Smooth muscle cell of the brain vasculature (primary cell): ENCODE results near the gene SOX9.
"Not testable (repeated sequence)": the region's sequence is repeated elsewhere in the genome, so short reads cannot be mapped to it uniquely, and the experiment has no call there.

Source experiments
- DNase-seq: peaks from one replicate; pipeline ENCODE4 v3.0.0-alpha.2; 2012; ENCODE audit warnings: low read depth, low spot score

Gene SOX9

DNA sequence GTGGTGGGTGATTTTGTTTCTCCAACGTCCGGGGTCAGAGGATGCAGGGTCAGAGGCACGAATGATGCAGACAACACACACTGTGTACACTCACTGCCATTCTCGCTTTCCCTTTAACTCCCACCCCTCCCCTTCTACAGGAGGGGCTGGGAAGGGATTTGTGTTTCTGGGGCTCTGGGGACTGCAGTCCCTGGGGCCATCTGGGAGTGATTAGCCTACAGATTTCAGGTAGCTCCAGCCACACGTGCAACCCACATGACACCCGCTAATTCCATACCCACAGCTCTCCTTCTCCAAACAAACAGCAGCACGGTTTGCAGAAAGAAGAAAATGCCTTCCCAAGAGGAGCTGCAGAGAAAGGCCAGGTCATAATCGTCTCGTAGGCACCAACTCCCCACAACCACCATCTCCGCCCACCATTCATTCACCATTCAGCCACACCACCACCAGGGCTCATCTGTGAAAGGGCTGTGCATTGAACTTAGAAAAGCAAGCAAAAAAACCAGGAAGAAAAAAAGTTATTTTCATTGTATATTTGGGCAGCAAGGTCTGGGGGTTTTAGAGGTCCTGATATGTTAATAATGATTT is 9.4 kb upstream of the SOX9 start:
- DNase-seq: no peak

DNA sequence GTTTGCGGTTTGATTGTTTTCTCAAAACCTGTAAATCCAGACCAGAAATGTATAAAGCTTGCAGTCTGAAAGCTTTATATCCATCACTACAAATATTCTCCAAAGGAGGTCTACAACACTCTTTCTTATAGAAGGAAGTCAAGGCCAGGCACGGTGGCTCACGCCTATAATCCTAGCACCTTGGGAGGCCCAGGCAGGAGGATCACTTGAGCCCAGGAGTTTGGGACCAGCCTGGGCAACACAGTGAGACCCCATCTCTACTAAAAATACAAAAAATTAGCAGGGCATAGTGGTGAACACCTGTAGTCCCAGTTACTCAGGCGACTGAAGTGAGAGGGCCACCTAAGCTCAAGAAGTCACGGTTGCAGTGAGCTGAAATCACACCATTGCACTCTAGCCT is 8.9 kb upstream of the SOX9 start:
- not testable (repeated sequence) for DNase-seq

DNA sequence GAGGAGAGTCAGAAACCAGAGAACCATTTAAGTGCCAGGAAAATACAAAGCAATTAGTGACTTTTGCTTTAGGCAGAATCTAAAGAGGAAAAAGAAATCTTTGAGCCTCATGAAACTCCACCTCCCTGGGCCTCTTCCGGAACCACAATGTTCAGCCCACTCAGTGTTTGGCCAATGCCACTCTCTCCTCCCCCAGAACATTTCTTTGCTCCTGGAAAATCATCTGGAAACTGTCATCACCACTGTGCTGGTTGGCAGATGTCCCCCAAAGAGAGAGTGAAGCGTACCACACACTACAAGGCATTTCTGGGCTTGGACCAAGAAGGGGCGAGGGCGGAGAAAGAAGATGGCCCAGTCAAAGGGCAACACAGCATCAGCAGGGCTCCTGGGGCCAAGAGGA is 7.1 kb upstream of the SOX9 start:
- no peak for DNase-seq

DNA sequence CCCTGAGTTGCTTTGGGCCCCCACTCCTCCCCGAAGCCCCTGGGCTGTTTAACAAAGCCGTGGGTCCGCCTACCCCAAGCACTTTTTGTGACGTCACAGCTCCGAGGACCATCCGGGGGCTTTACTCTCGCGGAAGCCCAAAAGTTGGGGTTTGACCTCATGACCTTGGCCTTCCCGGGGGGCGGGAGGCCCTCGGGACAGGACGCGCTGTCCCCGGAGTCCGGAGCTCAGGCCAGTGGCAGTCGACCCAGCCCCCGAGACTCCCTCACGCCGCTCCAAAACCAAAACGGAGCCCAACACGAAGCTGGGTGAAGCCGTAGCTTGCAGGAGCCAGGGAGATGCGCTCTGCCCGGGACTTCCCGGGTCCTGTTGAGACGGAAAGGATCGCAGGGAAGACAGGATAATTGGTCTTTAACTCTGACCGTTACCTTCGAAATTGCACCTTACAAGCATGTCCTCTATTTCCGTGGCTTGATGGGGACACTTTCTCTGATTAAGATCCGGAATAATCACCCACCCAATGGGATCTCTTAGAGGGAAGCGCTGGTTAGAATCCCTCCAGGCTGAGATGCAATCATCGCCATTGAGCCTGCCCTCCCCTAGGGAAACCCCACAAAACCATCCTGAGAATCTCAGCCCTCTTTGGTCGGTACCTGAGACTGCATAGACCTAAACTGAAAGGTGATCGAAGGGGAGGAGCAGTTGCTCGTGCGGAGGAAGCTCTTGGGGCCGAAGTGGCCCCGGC is 4.9 kb upstream of the SOX9 start:
- DNase-seq: no peak

DNA sequence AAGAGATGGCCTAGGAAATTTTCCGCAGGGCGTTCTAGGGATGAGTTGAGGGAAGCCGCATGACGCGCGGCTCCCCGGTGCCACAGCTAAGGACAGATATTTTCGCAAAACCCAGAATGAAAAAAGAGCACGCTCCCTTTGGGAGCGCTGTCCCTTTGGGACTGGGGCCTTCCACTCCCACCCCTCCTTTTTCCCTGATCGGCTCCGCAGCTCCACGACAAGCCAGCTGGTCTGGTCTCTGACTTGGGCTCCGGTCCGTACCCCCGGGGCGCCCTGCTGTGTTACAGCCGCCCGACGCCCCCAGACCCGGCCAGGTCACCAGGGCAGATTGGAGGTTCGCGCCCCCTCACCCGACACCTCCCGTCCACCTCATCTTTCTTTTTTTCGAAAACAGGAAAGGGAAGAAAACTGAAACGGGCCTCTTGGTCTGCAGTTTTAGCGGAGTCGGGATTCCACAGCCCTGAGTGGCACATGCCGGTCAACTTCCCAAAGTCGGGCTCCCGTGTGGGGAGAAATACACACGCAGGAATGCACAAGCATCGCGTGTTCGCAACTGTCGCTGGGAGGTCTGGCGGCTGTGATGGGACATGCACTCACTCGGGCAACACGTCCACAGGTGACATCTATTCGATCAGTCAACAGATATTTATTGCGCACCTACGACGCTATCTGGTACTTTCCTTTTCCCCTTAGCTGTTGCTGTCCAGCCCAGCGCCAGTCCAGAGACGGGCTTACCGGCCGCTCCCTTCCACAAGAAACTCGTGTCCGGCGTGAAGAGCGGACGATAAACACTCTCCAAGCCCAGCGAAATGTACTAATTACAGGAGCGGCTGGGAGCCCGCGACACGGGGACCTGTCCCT is 3.9 kb upstream of the SOX9 start:
- no peak for DNase-seq

DNA sequence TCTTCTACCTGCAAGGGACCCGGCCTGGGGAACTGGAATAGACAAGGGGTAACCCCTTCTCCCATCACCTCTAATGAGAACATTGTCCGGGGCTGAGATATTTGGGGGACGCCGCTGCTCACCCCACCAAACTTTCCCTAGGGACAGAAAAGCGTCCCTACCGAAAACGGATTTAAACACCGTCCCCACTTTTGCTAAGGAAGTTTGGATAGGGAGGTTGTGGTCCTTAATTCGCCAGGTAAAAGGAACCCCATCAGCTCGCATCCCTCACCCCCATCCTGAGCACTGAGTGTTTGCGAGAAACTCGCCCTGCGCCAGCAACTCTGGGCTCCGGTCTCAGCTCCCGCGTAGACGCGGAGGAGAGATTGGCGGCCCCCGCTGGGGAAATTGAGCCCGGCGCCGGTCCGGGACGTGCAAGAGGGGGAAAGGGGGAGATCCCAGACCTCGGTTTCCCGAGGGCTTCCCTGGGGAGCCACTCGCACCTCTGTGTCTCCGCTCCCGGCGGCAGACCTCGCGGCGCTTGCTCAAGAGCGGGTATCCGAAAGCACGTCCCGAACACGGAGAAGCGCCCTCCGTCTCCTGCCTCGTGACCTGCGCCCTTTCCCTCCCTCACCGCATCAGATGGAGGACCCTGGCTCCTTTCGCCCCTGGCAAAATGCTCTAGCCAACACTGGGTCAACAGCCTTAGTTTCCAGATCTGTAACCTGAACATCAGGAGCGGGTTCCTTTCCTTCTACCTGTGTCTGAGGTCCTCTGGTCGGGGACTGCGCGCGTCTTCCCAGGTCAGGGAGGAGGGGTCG is 3.1 kb upstream of the SOX9 start:
- DNase-seq: no peak

DNA sequence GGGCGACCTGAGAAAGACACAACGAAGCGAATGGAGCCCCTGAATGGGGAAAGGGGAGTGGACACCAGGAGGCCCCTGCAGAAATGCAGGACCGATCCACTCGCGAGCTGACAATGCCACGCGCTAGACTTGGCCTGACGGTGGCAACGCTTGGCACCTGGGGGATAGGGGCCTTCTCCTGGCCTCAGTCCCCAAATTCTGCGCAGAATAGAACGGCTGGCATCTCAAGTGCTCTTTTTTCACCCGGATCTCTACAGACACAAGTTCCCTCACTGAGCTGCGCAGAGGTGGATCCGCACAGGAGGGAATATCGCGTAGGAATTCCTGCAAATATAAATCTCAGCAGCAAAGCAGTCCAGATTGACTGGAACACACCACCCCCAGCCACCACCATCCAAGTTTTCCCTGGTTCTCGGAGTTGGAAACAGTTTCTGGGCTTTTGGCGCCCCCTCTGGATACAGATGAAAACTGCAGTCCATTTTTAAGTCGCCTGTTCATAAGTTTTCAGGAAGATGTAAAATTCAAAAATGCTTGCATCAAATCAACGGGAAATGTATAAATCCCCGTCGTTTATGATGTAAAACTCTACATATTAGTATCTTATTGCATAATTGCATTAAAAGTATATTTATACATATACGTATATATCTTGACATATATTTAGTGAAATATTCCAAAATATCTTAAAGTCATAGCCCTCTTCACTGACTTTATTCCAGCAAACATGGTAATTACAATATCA is 2.3 kb upstream of the SOX9 start:
- no peak for DNase-seq

DNA sequence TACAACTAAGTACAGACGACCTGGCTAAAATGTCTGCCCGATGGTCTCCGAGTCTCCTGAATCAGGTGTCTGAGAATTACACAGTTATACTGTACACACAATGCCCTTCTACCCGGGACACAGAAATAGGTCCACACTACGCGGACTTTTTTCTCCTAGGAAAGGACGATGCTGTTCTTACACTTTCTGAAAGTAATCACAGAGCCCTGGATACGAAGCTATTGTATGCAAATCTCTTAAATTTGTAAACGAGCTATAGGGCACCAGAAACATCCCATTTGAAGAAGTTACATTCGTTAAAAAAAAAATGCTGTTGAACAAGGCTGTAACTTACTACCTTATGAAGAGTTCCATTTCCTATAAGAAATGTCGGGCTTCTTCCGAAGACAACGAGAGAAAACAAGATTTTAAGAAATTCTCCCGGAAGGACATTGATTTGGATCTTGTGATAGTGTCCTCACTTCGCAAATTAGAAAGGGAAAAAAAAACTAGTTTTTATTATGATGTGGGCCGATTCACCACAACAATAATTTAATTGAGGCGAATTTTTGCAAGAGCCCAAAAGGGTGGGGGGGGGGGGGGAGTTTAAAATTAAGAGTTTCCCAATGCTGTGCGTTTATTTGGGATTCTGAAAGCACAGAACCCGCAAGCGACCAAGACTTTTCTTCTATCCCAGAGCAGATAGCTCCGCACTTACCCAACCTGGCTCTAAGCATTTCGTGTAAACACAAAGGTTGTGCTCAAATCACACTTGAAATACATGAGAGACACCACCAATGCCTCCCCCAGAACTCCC is 1.5 kb upstream of the SOX9 start:
- DNase-seq: no peak

DNA sequence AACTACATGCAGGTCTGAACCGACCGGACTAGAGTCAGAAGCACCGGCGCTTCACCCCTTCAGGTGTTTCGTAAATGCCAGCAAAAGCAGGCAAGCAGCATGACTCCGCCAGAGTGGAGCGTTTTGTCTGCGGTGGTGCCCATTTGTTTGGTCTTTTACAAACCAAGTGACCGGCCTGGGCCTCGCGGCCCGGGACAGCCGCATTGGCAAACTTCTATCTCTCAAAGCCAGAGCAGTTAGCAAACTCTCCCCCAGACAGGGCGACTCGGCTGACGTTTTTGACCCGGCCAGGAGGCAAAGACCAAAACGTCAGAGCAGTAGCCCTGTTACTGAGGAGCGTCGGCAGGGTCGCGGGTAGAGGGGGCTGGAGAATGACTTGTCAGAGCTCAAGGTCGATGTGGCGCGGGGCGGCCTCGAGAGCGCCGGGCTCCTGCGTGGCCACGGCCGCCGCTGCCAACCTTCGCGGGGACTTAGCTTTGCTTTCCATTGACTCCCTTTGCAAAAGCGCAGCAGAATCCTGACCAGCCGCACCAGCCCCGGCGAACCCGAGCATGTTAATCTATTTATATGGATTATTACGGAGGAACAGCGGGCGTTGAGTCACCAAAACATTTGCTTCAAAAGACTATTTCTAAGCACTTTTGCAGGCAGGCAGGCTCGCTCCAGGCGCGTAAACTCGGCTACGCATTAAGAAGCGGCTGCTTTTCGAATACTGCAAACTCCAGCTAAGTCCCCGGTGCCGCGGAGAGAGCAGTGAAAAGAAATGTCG is 763 bp upstream of the SOX9 start:
- no peak for DNase-seq

DNA sequence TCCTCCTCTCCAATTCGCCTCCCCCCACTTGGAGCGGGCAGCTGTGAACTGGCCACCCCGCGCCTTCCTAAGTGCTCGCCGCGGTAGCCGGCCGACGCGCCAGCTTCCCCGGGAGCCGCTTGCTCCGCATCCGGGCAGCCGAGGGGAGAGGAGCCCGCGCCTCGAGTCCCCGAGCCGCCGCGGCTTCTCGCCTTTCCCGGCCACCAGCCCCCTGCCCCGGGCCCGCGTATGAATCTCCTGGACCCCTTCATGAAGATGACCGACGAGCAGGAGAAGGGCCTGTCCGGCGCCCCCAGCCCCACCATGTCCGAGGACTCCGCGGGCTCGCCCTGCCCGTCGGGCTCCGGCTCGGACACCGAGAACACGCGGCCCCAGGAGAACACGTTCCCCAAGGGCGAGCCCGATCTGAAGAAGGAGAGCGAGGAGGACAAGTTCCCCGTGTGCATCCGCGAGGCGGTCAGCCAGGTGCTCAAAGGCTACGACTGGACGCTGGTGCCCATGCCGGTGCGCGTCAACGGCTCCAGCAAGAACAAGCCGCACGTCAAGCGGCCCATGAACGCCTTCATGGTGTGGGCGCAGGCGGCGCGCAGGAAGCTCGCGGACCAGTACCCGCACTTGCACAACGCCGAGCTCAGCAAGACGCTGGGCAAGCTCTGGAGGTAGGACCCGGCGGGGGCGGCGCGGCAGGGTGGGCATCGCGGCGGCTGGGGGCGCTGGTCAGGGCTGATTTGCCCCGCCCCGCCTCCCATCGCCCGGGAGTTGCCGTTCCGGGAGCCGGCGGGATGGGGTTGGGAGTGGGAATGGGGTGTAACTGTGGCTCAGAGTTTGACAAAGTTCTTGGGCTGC is 567 bp downstream of the SOX9 start:
- DNase-seq: no peak

DNA sequence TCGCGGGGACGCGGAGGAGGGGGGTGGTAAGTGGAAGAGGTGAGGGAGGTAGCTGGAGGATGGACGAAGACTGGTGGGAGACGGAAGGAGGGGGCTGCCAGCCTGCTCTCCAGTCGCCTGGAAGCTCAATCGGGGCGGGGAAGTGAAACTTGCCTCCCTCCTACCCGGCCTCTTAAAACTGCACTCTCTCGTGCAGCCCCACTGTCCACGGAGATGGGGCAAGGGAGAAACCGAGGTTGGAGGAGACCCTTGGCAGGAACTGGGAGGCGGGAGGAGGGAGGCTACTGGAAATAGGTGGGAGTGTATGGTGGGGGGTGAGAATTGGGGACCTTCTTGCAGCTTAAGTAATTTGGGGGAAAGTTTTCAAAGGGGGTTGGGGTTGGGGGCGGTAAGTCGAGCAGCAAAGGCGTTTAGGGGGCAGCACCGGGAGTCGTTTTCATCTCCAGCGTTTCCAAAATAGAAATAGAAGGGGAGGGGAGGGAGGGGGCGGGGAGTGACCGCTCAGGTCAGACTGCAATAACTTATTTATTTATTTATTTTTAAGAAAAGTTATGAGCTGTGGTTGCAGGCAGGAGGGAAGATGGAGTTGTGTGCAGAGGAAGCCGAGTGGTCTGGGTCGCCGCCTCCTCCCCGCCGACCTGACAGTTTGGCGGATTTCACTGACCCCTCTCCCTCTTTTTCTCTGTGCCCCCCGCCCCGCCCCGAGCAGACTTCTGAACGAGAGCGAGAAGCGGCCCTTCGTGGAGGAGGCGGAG is 1.4 kb downstream of the SOX9 start:
- DNase-seq: no peak

DNA sequence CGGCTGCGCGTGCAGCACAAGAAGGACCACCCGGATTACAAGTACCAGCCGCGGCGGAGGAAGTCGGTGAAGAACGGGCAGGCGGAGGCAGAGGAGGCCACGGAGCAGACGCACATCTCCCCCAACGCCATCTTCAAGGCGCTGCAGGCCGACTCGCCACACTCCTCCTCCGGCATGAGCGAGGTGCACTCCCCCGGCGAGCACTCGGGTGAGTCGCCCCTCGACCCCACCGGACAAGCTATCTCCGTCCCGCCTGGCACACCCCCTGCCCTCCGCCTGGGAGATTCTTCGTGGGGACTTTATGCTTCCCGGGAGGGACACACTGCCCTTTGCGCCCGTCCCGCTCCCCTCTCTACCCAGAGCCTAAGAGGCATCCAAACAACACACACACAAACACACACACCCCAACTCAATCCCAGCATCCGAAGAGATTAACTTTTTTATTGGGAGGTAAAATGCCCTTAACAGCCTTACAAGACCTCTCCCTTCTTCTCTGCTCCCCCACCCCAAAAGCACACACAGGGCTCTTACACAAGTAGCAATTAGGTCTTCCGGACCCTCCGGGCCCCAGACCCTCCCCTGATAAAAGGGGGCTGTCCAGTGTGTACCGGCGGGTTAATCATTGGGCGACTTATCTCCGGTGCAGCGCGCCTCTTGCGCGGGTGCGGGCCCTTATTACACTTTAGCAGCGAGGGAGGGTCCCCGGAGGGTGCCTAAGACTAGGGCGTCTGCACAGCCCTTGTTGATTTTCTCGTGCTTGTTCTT is 2.1 kb downstream of the SOX9 start:
- no peak for DNase-seq

DNA sequence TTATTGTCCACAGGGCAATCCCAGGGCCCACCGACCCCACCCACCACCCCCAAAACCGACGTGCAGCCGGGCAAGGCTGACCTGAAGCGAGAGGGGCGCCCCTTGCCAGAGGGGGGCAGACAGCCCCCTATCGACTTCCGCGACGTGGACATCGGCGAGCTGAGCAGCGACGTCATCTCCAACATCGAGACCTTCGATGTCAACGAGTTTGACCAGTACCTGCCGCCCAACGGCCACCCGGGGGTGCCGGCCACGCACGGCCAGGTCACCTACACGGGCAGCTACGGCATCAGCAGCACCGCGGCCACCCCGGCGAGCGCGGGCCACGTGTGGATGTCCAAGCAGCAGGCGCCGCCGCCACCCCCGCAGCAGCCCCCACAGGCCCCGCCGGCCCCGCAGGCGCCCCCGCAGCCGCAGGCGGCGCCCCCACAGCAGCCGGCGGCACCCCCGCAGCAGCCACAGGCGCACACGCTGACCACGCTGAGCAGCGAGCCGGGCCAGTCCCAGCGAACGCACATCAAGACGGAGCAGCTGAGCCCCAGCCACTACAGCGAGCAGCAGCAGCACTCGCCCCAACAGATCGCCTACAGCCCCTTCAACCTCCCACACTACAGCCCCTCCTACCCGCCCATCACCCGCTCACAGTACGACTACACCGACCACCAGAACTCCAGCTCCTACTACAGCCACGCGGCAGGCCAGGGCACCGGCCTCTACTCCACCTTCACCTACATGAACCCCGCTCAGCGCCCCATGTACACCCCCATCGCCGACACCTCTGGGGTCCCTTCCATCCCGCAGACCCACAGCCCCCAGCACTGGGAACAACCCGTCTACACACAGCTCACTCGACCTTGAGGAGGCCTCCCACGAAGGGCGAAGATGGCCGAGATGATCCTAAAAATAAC is 3.0 kb downstream of the SOX9 start:
- no peak for DNase-seq

DNA sequence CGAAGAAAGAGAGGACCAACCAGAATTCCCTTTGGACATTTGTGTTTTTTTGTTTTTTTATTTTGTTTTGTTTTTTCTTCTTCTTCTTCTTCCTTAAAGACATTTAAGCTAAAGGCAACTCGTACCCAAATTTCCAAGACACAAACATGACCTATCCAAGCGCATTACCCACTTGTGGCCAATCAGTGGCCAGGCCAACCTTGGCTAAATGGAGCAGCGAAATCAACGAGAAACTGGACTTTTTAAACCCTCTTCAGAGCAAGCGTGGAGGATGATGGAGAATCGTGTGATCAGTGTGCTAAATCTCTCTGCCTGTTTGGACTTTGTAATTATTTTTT is 3.6 kb downstream of the SOX9 start:
- no peak for DNase-seq

DNA sequence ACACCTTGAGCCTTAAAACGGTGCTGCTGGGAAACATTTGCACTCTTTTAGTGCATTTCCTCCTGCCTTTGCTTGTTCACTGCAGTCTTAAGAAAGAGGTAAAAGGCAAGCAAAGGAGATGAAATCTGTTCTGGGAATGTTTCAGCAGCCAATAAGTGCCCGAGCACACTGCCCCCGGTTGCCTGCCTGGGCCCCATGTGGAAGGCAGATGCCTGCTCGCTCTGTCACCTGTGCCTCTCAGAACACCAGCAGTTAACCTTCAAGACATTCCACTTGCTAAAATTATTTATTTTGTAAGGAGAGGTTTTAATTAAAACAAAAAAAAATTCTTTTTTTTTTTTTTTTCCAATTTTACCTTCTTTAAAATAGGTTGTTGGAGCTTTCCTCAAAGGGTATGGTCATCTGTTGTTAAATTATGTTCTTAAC is 4.4 kb downstream of the SOX9 start:
- no peak for DNase-seq

DNA sequence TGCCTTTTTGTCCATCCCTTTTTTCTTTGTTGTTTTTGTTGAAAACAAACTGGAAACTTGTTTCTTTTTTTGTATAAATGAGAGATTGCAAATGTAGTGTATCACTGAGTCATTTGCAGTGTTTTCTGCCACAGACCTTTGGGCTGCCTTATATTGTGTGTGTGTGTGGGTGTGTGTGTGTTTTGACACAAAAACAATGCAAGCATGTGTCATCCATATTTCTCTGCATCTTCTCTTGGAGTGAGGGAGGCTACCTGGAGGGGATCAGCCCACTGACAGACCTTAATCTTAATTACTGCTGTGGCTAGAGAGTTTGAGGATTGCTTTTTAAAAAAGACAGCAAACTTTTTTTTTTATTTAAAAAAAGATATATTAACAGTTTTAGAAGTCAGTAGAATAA is 4.9 kb downstream of the SOX9 start:
- no peak for DNase-seq
